Endothelial cell of umbilical vein (primary cell): ENCODE measurements around the gene WRAP53. TPM values are rescaled to one million over a fixed set of nuclear protein-coding genes. Genes with fewer than 3 reads are reported as not detected.

ENCODE experiments used
- BruUV-seq: library from RNA; stranded (reverse); fragments of 400-500 nt; replicated peaks from 2 replicates; lab custom pipeline; 2021; lab: Mats Ljungman, UMichigan
- CTCF ChIA-PET: fragments of 300-600, 350-600 bp; sonication (Branson Sonifier 250); formaldehyde crosslinking; loops from one replicate; lab custom pipeline; 2021; ENCODE audit warnings: antibody characterized with exemption, inconsistent platforms; lab: Charles Lee
- POLR2A ChIA-PET: fragments of 300-600, 350-600 bp; sonication (Branson Sonifier 250); formaldehyde crosslinking; loops from one replicate; lab custom pipeline; 2021; ENCODE audit warnings: antibody characterized with exemption, inconsistent platforms; lab: Charles Lee
- DNase-seq: peaks from one replicate; pipeline ENCODE4 v3.0.0-alpha.2; 2011; ENCODE audit warnings: low read depth, low spot score
- FAIRE-seq: peaks from 2 replicates; lab custom pipeline; 2011; peaks lifted over from hg19 to GRCh38; lab: Jason Lieb, UNC
- H2AFZ ChIP-seq: 2 replicates; pipeline ENCODE4 v1.6.0; 2012; ENCODE audit warnings: low read depth, low read length, control low read depth, inconsistent platforms
- H3K27ac ChIP-seq: 2 replicates; pipeline ENCODE4 v1.5.1; 2011; ENCODE audit warnings: low read depth, mild to moderate bottlenecking, control low read depth, low read length, moderate library complexity; ENCODE audit not compliant: insufficient read depth
- H3K27me3 ChIP-seq, 2 experiments: 2 replicates each; pipeline versions ENCODE4 v1.6.0 to v1.6.1; 2011; ENCODE audit warnings: low read length in 2 of 2, mixed read lengths in 1 of 2; ENCODE audit not compliant: control insufficient read depth in 2 of 2, insufficient read depth in 2 of 2
- H3K36me3 ChIP-seq, 2 experiments: 2 replicates in 1 of 2; 3 replicates in 1 of 2; pipeline ENCODE4 v1.5.1; 2011; ENCODE audit warnings: low read length in 2 of 2, mild to moderate bottlenecking in 1 of 2, moderate library complexity in 1 of 2; ENCODE audit not compliant: control insufficient read depth in 2 of 2, insufficient read depth in 2 of 2; ENCODE audit errors: extremely low read depth in 1 of 2
- H3K4me1 ChIP-seq: 3 replicates; pipeline ENCODE4 v1.5.1; 2011; ENCODE audit warnings: mild to moderate bottlenecking, low read length; ENCODE audit not compliant: control insufficient read depth, insufficient read depth; ENCODE audit errors: extremely low read depth
- H3K4me2 ChIP-seq: 2 replicates; pipeline ENCODE4 v1.6.1; 2011; ENCODE audit warnings: low read length, control low read depth, mixed read lengths; ENCODE audit not compliant: insufficient read depth
- H3K4me3 ChIP-seq, 3 experiments: fragments of 200-600 bp in 1 of 3; sonication (generic), shearing (Covaris generic) in 1 of 3; replicated peaks in 1 of 3; 2 replicates each; pipeline ENCODE4 v1.5.1; 2011 to 2016; ENCODE audit warnings: control low read depth in 3 of 3, low read length in 3 of 3, mild to moderate bottlenecking in 2 of 3, inconsistent platforms in 1 of 3, low read depth in 1 of 3, moderate library complexity in 1 of 3; ENCODE audit not compliant: insufficient read depth in 1 of 3
- H3K79me2 ChIP-seq: 2 replicates; pipeline ENCODE4 v1.6.0; 2012; ENCODE audit warnings: low read length, inconsistent platforms; ENCODE audit not compliant: control insufficient read depth, insufficient read depth
- H3K9ac ChIP-seq: replicated peaks from 2 replicates; pipeline ENCODE3; 2011; ENCODE audit warnings: low read length, control low read depth; ENCODE audit not compliant: insufficient read depth; ENCODE audit errors: extremely low read depth
- H3K9me1 ChIP-seq: replicated peaks from 3 replicates; pipeline ENCODE4 v1.6.0; 2011; ENCODE audit warnings: mild to moderate bottlenecking, low read length; ENCODE audit not compliant: control insufficient read depth, insufficient read depth; ENCODE audit errors: extremely low read depth
- H3K9me3 ChIP-seq: replicated peaks from 2 replicates; pipeline ENCODE4 v1.5.1; 2012; ENCODE audit warnings: low read length, inconsistent platforms; ENCODE audit not compliant: control insufficient read depth, insufficient read depth
- H4K20me1 ChIP-seq: replicated peaks from 2 replicates; pipeline ENCODE3; 2011; ENCODE audit warnings: mild to moderate bottlenecking, low read length; ENCODE audit not compliant: control insufficient read depth, insufficient read depth; ENCODE audit errors: extremely low read depth
- CTCF ChIP-seq, 2 donors: IDR thresholded peaks; 1 replicate in 1 of 2; 2 replicates in 1 of 2; pipeline ENCODE4 v1.5.1; 2011; ENCODE audit warnings: low read length in 2 of 2, mild to moderate bottlenecking in 2 of 2, moderate library complexity in 2 of 2, control low read depth in 1 of 2, inconsistent platforms in 1 of 2, low read depth in 1 of 2; ENCODE audit not compliant: insufficient read depth in 1 of 2; ENCODE audit errors: extremely low read depth in 1 of 2
- EZH2 ChIP-seq: IDR thresholded peaks from 2 replicates; pipeline ENCODE4 v1.6.1; 2012; ENCODE audit warnings: borderline replicate concordance, low read depth, mild to moderate bottlenecking, moderate library complexity, low read length, inconsistent platforms; ENCODE audit not compliant: severe bottlenecking
- FOS ChIP-seq: IDR thresholded peaks from 2 replicates; pipeline ENCODE4 v1.6.1; 2011; ENCODE audit warnings: mild to moderate bottlenecking, low read length, moderate library complexity, borderline replicate concordance; ENCODE audit not compliant: insufficient read depth
- GATA2 ChIP-seq: IDR thresholded peaks from 2 replicates; pipeline ENCODE4 v1.7.0; 2011; ENCODE audit warnings: low read depth, mild to moderate bottlenecking, moderate library complexity, mixed read lengths, low read length; ENCODE audit not compliant: insufficient read length, insufficient read depth
- JUN ChIP-seq: IDR thresholded peaks from 2 replicates; pipeline ENCODE4 v1.6.1; 2011; ENCODE audit warnings: borderline replicate concordance, low read depth; ENCODE audit not compliant: insufficient read length, insufficient read depth
- MAX ChIP-seq: IDR thresholded peaks from 2 replicates; pipeline ENCODE4 v1.6.1; 2011; ENCODE audit not compliant: insufficient read depth, insufficient read length
- MYC ChIP-seq: IDR thresholded peaks from one replicate; pipeline ENCODE4 v1.6.1; 2011; ENCODE audit warnings: mild to moderate bottlenecking, low read depth, low read length
- POLR2A ChIP-seq: IDR thresholded peaks from 2 replicates; pipeline ENCODE4 v1.6.1; 2012; ENCODE audit warnings: low read depth, mild to moderate bottlenecking, control low read depth, low read length
- POLR2AphosphoS5 ChIP-seq: IDR thresholded peaks from 2 replicates; pipeline ENCODE4 v1.6.1; 2012; ENCODE audit warnings: low read depth, mild to moderate bottlenecking, control low read depth, low read length, moderate library complexity; ENCODE audit not compliant: insufficient read depth
- dilution Hi-C: fragments of 300-500 bp; cut with MboI; formaldehyde crosslinking; loops from one replicate; pipeline ENCODE4 v1.15.0; 2019; ENCODE audit warnings: low sequenced_read_pairs; ENCODE audit not compliant: extremely low pct_ligation_motif_present
- intact Hi-C: fragments of 100-400 bp; cut with micrococcal nuclease; formaldehyde crosslinking; loops from one replicate; pipeline ENCODE4 v1.10.0; 2022
- polyA plus RNA-seq, 4 experiments: library from polyadenylated mRNA; depleted of rRNA in 3 of 4; stranded (reverse) in 3 of 4; unstranded in 1 of 4; fragments of >200 nt; gene quantifications; 2 replicates each; pipeline versions ENCODE4 v1.2.1 to v1.2.3, GENCODE V29; 2011 to 2012; ENCODE audit warnings: missing spikeins in 1 of 4
- total RNA-seq: library from RNA; stranded (reverse); gene quantifications from 2 replicates; pipeline ENCODE4 v1.2.3, GENCODE V29; 2021

The WRAP53 gene
- total and polyA plus RNA-seq, 2 donors (not counting 3 experiments of a cell fraction or from before 2014, with no cell fraction given): 17.9 to 28.0 TPM

- Histone ChIP-seq H3K36me3 (peaks cover 0 to under 1% of the 10 kb centered on the region in 2 experiments), H2AFZ (peak overlapping the region; percentile 89), H4K20me1 (no peaks in the 10 kb centered on the region), H3K9me3 (no peaks in the 10 kb centered on the region), H3K9me1 (no peaks in the 10 kb centered on the region), H3K79me2 (peaks cover 39% of the 10 kb centered on the region), H3K4me2 (peak overlapping the region; percentile 87), H3K27me3 (no peaks in the 10 kb centered on the region), H3K27ac (peak overlapping the region; percentile 43), H3K4me3 (peak overlapping the region; percentile 67 to 84 (median 75)), H3K4me1 (peaks cover 26% of the 10 kb centered on the region), H3K9ac (peak overlapping the region; percentile 78)
- POLR2A ChIA-PET: interaction anchor here (0.9 kb wide), 1 partner anchor 12 kb away, joined by 3 read pairs; no protein-coding TSS in a partner anchor
- dilution Hi-C loops (no loop called here), intact Hi-C loops (loop anchor here (1.0 to 10.0 kb wide), 10 partner anchors 28 to 337 kb away; partner anchors contain the start of genes CHD3, DNAH2, FGF11 and KCTD11)
- BruUV-seq: TSS peak; percentile 12
- DNase-seq (no peak), FAIRE-seq (no peak)
- TF ChIP-seq JUN: no peak
- CTCF ChIA-PET: interaction anchor here (1.3 to 4.4 kb wide), 11 partner anchors 13 to 168 kb away, joined by 3 to 97 read pairs (median 10); partner anchors contain the start of genes DNAH2, EFNB3, MPDU1 and NAA38
Observed at GRCh38 chr17:7688808-7689316, 585 bp downstream of the WRAP53 start.

- Histone ChIP-seq H3K27me3 (no peaks in the 10 kb centered on the region), H4K20me1 (no peaks in the 10 kb centered on the region), H3K27ac (no peak overlapping the region), H3K4me2 (no peak overlapping the region), H3K4me1 (no peaks in the 10 kb centered on the region), H2AFZ (no peak overlapping the region), H3K79me2 (no peaks in the 10 kb centered on the region), H3K9me1 (no peaks in the 10 kb centered on the region), H3K9ac (no peak overlapping the region), H3K4me3 (no peak overlapping the region), H3K36me3 (no peaks in the 10 kb centered on the region), H3K9me3 (no peaks in the 10 kb centered on the region)
- CTCF ChIA-PET: no interaction called here
- no TSS peak for BruUV-seq
- no peak for TF ChIP-seq CTCF (IDR thresholded peaks at IDR 0.05; ENCODE audit: extremely low read depth in 1 of 2, insufficient read depth in 1 of 2, low read depth in 1 of 2, low read length in 2 of 2)
- TF ChIP-seq MAX: no peak
- no peak for TF ChIP-seq POLR2A
- no peak for TF ChIP-seq EZH2
- TF ChIP-seq FOS: no peak
- no peak for TF ChIP-seq MYC
- TF ChIP-seq JUN: no peak
- no peak for TF ChIP-seq POLR2AphosphoS5
- no peak for TF ChIP-seq GATA2
- DNase-seq: no peak
- POLR2A ChIA-PET: no interaction called here
- FAIRE-seq: no peak
- dilution Hi-C loops (no loop called here), intact Hi-C loops (no loop called here)
Observed at GRCh38 chr17:7695586-7695985, 7.3 kb downstream of the WRAP53 start.
